Bronchial epithelial cell (primary cell): Measurements from ENCODE around the gene SCAPER. TPM values are rescaled to one million over a fixed set of nuclear protein-coding genes. Genes with fewer than 3 reads are reported as not detected.
A peak's percentile ranks its signal among the peaks of the same experiment; 100 is the strongest.
"Not testable (repeated sequence)": the region's sequence is repeated elsewhere in the genome, so short reads cannot be mapped to it uniquely, and the experiment has no call there.

Source experiments
- DNase-seq: peaks from one replicate; pipeline ENCODE4 v3.0.0-alpha.2; 2010; ENCODE audit warnings: low read depth
- FAIRE-seq: peaks from 2 replicates; lab custom pipeline; 2011; peaks lifted over from hg19 to GRCh38; lab: Jason Lieb, UNC
- H3K27me3 ChIP-seq: 2 replicates; pipeline ENCODE4 v1.5.1; 2011; ENCODE audit warnings: low read length; ENCODE audit not compliant: control insufficient read depth, insufficient read depth
- H3K36me3 ChIP-seq: 2 replicates; pipeline ENCODE4 v1.5.1; 2011; ENCODE audit warnings: low read length; ENCODE audit not compliant: control insufficient read depth, insufficient read depth
- H3K4me3 ChIP-seq: 2 replicates; pipeline ENCODE4 v1.5.1; 2011; ENCODE audit warnings: mild to moderate bottlenecking, low read depth, low read length, control low read depth
- total RNA-seq: library from RNA; depleted of rRNA; stranded (reverse); fragments of >200 nt; gene quantifications from 2 replicates; pipeline ENCODE4 v1.2.1, GENCODE V29; 2014
- TF ChIP-seq, protein P1 (sequence below): IDR thresholded peaks from 2 replicates; pipeline ENCODE4 v1.5.1; 2011; ENCODE audit warnings: mild to moderate bottlenecking, moderate library complexity, low read length, control low read depth, inconsistent platforms; ENCODE audit not compliant: insufficient read depth, severe bottlenecking

The SCAPER gene
- total RNA-seq, 1 donor from 2014 or later = 6.3 TPM

GRCh38 chr15:76885212-76885611, 19.9 kb downstream of the SCAPER start:
- Histone ChIP-seq H3K36me3 (no peaks in the 10 kb centered on the region), H3K4me3 (no peak overlapping the region), H3K27me3 (no peaks in the 10 kb centered on the region)
- no peak for FAIRE-seq
- TF ChIP-seq, protein P1, sequence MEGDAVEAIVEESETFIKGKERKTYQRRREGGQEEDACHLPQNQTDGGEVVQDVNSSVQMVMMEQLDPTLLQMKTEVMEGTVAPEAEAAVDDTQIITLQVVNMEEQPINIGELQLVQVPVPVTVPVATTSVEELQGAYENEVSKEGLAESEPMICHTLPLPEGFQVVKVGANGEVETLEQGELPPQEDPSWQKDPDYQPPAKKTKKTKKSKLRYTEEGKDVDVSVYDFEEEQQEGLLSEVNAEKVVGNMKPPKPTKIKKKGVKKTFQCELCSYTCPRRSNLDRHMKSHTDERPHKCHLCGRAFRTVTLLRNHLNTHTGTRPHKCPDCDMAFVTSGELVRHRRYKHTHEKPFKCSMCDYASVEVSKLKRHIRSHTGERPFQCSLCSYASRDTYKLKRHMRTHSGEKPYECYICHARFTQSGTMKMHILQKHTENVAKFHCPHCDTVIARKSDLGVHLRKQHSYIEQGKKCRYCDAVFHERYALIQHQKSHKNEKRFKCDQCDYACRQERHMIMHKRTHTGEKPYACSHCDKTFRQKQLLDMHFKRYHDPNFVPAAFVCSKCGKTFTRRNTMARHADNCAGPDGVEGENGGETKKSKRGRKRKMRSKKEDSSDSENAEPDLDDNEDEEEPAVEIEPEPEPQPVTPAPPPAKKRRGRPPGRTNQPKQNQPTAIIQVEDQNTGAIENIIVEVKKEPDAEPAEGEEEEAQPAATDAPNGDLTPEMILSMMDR = no peak
- DNase-seq = no peak

- FAIRE-seq (no peak), DNase-seq (no peak)
- Histone ChIP-seq H3K36me3 (no peaks in the 10 kb centered on the region), H3K27me3 (no peaks in the 10 kb centered on the region), H3K4me3 (no peak overlapping the region)
- TF ChIP-seq, protein P1 = no peak
Observed at GRCh38 chr15:76875911-76876310, 29.2 kb downstream of the SCAPER start.

DNA sequence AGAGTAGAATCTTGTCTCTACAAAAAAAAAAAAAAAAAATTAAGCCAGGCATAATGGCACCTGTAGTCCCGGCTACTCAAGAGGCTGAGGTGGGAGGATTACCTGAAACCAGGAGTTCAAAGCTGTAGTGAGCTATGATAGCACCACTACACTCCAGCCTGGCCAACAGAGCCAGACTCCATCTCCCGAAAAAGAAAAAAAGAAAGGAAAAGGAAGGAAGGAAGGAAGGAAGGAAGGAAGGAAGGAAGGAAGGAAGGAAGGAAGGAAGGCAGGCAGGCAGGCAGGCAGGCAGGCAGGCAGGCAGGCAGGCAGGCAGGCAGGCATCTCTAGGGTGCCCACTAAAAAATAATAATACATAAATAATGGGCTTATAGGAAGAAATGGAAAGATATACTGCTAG, 32.1 kb downstream of the SCAPER start:
- H3K4me3 ChIP-seq, DNase-seq, H3K27me3 ChIP-seq, FAIRE-seq, H3K36me3 ChIP-seq: not testable (repeated sequence)

DNA sequence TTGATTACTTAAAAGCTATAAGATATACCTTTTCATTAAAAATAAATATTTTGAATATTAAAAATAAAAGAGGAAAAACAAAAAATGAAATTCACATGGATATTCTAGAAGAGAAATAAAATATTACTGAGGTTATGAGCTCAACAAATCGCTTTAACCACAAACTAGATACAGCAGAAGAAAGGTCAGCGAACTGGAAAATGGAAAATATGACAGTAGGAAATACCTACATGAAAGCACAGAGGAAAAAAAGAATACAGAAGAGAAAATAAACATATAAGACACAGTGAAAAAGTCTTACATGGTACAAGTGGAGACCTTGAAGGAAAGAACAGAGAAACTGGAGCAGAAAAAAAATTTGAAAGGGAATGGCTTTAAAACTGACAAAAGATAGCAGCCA, 33.2 kb downstream of the SCAPER start:
- H3K36me3 ChIP-seq = no peaks in the 10 kb centered on the region
- no peaks in the 10 kb centered on the region for H3K27me3 ChIP-seq
- FAIRE-seq (no peak), DNase-seq (no peak)
- TF ChIP-seq, protein P1 = no peak
- no peak overlapping the region for H3K4me3 ChIP-seq

GRCh38 chr15:76868740-76869139, 36.4 kb downstream of the SCAPER start:
- TF ChIP-seq, protein P1 = no peak
- no peak for DNase-seq
- Histone ChIP-seq H3K27me3 (no peaks in the 10 kb centered on the region), H3K36me3 (no peaks in the 10 kb centered on the region), H3K4me3 (no peak overlapping the region)
- FAIRE-seq = no peak

GRCh38 chr15:76866716-76867321, 38.3 kb downstream of the SCAPER start:
- FAIRE-seq (no peak), DNase-seq (peak; percentile 31)
- H3K4me3 ChIP-seq = no peak overlapping the region
- H3K27me3 ChIP-seq = no peaks in the 10 kb centered on the region
- TF ChIP-seq, protein P1 = peak; percentile 24
- no peaks in the 10 kb centered on the region for H3K36me3 ChIP-seq
